ENCODE results near the gene CXADR.
"Not testable (repeated sequence)": the region's sequence is repeated elsewhere in the genome, so short reads cannot be mapped to it uniquely, and the experiment has no call there.

The CXADR gene

GRCh38 chr21:17502985-17503384, 9.9 kb upstream of the CXADR start:
- peak in 1 of 3 experiments; percentile 43 for DNase-seq

- DNase-seq, result no peak
These were observed 5.9 kb upstream of the CXADR start for GRCh38 chr21:17506951-17507350.

- DNase-seq, result no peak
These were observed 5.3 kb upstream of the CXADR start for GRCh38 chr21:17507591-17507990.

GRCh38 chr21:17513214-17514123, 626 bp downstream of the CXADR start:
- DNase-seq, result peak; percentile 64 to 88 (median 80)

GRCh38 chr21:17514124-17514845, 1.4 kb downstream of the CXADR start:
- DNase-seq, result peak in 1 of 3 experiments; percentile 53

- DNase-seq, result not testable (repeated sequence)
These were observed 4.2 kb downstream of the CXADR start for GRCh38 chr21:17517008-17517407.

GRCh38 chr21:17519208-17519738, 6.4 kb downstream of the CXADR start:
- no peak for DNase-seq

GRCh38 chr21:17519965-17520609, 7.2 kb downstream of the CXADR start:
- no peak for DNase-seq

- DNase-seq, result peak in 2 of 3 experiments; percentile 9 to 53
These were observed 10.2 kb downstream of the CXADR start for GRCh38 chr21:17523007-17523451.

GRCh38 chr21:17523979-17524494, 11.2 kb downstream of the CXADR start:
- not testable (repeated sequence) for DNase-seq

- no peak for DNase-seq
These were observed 11.8 kb downstream of the CXADR start for GRCh38 chr21:17524635-17525034.

- no peak for DNase-seq
These were observed 13.9 kb downstream of the CXADR start for GRCh38 chr21:17526776-17527175.

GRCh38 chr21:17527240-17527639, 14.4 kb downstream of the CXADR start:
- DNase-seq, result no peak

GRCh38 chr21:17527711-17528110, 14.9 kb downstream of the CXADR start:
- DNase-seq, result no peak

- DNase-seq, result no peak
These were observed 16.8 kb downstream of the CXADR start for GRCh38 chr21:17529648-17530047.

- no peak for DNase-seq
These were observed 19.4 kb downstream of the CXADR start for GRCh38 chr21:17532292-17532691.

GRCh38 chr21:17536381-17536780, 23.5 kb downstream of the CXADR start:
- no peak for DNase-seq

GRCh38 chr21:17537299-17537698, 24.5 kb downstream of the CXADR start:
- DNase-seq, result peak in 1 of 3 experiments; percentile 16

GRCh38 chr21:17538576-17538975, 25.7 kb downstream of the CXADR start:
- DNase-seq, result no peak

- no peak for DNase-seq
These were observed 26.5 kb downstream of the CXADR start for GRCh38 chr21:17539323-17539722.

- DNase-seq, result no peak
These were observed 27.0 kb downstream of the CXADR start for GRCh38 chr21:17539743-17540341.

GRCh38 chr21:17540530-17540929, 27.7 kb downstream of the CXADR start:
- no peak for DNase-seq

Measured in NCI-H1417 (cell line).